NCI-H1694 (cell line): ENCODE results near the gene CTSO.
"Not testable (repeated sequence)": the region's sequence is repeated elsewhere in the genome, so short reads cannot be mapped to it uniquely, and the experiment has no call there.

ENCODE experiments used
- DNase-seq: peaks from one replicate; lab custom pipeline; 2025; lab: John Stamatoyannopoulos, UW

CTSO gene

GRCh38 chr4:155954939-155955338 is 1.3 kb upstream of the CTSO start:
- no peak for DNase-seq

DNA sequence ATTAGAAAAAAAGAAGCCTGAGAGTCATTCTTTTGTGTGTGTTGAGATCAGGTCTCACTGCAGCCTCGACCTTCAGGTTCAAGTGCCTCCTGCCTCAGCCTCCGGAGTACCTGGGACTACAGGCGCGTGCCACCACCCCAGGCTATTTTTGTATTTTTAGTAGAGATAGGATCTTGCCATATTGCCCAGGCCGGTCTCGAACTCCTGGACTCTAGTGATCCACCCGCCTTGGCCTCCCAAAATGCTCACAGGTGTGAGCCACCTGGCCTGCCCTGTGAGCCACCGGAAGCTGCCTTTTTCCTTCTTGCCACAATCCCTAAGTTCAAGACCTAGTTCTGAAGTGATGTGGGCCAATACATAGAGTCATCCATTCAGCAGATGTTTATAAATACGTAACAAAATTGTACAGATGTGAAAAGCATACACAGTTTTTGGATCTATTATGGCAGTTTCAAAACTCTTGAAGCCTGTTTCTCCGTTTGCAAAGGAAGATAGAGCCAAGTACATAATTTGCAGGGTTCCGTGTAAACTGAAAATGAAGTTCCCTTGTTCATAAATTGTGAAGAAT is 536 bp upstream of the CTSO start:
- DNase-seq: no peak

DNA sequence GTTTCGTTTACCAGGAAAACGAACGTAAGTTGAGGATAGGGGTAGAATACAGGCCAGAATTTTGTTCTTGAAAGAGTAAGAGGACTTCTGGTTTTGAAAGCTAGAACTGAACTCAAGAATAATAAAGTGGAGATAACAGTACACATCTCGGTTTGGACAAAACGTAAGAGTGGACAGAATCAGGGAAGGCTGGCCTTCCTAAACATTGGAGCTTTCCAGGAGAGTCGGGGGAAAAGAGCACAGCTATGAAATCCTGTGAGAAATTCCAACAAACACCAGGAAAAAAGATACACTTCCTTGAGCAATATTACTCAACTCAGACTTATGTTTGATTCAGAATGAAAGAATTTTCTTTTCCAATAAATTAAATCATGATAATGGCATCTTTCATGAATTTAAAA is 1.2 kb downstream of the CTSO start:
- DNase-seq: no peak

- DNase-seq: no peak
Measured at GRCh38 chr4:155950461-155950860, 3.2 kb downstream of the CTSO start.

DNA sequence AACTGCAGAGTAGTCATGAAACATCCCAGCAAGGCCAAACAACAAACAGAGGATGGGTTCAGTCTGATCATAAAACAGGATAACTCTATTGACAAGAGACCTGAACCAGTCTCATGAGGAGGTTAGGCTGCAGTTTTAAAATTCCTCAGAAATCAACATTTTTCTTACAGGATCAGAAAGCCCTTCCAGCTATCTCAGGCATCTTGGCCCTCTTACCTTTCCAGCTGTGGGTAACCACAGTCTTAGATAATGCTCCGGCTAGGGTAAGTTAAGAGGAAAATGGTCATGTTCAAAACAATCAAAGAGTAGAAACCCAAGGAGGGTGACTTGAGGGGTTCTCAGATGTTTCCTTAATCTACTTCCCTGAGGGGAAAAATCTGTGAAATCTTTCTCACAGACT is 5.1 kb downstream of the CTSO start:
- no peak for DNase-seq

DNA sequence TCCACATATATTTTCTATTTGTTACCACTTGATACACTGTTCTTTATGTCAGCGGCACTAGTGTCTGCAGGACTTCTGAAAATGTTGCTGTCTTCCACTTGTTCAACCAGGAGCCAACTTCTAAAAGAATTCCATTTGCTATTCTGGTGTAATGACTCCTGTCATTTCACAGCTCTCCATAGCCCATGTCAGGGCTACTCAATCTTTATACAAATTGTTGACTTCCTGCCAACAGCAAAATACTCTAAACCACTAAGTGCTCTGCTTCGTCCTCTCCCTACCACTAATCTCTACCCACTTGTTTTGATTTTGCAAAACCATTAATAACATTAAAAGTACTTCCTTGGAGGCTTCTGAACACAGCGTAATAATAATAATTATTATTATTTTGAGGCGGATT is 7.2 kb downstream of the CTSO start:
- no peak for DNase-seq

- DNase-seq: no peak
Measured at GRCh38 chr4:155944516-155944915, 9.2 kb downstream of the CTSO start.

DNA sequence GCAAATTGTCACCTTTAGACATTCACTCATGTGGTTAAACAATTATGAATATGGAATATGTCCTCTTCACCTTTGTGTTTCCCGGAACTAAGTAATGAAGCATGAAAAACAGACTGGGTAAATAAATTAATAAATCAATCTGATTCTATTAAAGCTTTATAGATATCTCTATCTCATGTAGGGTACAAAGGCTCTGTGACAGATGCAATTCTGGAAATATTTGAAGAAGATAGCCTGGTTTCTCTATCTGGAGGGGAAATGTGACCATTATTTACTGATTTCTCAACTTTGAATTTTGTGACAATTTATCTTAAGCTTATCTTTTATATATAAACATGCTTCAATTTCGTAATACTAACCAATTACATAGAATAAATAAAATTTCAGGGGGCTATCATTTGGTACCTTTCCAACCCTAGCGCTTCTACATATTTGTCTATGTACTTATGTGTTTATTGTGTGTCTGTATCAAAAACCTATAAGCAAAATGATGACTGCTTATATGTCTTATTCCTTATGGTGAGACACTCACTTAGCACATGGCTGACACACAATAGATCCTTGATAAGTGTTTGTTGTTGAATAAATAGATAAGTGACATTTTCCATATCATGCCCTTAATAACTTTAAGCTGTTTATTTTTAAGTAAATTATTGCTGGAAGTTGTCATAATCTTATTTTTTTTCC is 9.9 kb downstream of the CTSO start:
- no peak for DNase-seq

DNA sequence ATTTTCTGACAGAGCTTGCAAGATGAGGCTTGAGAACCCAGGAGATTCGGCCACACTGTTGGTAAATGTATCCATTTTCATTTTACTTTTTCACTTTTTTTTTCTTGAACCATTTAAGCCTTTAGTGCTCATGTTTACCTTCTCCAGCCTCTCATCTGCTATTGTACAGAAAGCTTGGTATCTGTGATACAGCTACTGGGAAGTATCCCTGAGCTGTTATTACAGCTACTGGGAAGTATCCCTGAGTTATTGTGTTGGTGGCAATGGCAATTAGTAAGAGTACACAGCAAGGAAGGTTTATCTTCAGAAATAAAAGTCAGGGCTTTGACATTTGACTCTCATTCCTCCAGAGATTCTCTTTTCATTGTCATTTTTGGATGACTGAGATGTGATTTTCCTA is 11.8 kb downstream of the CTSO start:
- no peak for DNase-seq

GRCh38 chr4:155941085-155941790 is 12.4 kb downstream of the CTSO start:
- DNase-seq: no peak

- no peak for DNase-seq
Measured at GRCh38 chr4:155935389-155935986, 18.2 kb downstream of the CTSO start.

DNA sequence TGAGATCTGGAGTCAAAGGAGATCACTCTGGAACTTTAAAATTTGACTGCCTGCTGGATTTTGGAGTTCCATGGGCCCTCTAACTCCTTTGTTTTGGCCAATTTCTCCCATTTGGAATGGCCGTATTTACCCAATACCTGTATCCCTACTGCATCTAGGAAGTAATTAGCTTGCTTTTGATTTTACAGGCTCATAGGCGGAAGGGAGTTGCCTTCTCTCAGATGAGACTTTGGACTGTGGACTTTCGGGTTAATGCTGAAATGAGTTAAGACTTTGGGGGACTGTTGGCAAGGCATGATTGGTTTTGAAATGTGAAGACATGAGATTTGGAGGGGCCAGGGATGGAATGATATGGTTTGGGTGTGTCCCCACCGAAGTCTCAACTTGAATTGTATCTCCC is 19.0 kb downstream of the CTSO start:
- DNase-seq: not testable (repeated sequence)

DNA sequence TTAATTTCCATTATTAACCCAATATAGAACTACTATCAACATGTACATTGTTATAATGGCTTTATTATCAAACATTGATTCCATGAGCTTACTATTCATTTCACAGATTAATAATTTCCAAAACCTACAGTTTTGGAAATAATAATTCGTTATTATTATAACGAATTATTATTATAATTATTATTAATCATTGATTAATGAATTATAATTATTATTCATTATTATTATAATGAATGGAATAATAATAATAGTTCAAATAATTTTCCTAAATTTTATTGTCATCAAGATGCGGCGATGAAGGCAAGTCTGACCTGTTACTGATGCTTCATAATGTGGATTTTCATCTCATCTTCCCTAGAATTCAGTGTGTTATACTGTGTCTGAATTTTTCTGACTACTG is 22.0 kb downstream of the CTSO start:
- DNase-seq: no peak

GRCh38 chr4:155930330-155930729 is 23.3 kb downstream of the CTSO start:
- no peak for DNase-seq

GRCh38 chr4:155929833-155930232 is 23.8 kb downstream of the CTSO start:
- DNase-seq: no peak

- DNase-seq: no peak
Measured at GRCh38 chr4:155924637-155925036, 29.0 kb downstream of the CTSO start.

DNA sequence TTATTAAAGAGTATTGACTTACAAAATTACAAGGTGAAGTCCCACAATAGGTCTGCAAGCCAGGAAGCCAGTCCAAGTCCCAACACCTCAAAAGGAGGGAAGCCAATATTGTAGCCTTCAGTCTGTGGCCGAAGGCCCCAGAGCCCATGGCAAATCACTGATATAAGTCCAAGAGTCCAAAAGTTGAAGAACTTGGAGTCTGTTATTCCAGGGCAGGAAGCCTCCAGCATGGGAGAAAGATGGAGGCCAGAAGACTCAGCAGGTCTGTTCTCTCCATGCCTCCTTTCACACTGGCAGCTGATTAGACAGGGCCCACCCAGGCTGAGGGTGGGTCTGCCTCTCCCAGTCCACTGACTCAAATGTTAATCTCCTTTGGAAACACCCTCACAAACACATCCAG is 32.1 kb downstream of the CTSO start:
- DNase-seq: no peak

DNA sequence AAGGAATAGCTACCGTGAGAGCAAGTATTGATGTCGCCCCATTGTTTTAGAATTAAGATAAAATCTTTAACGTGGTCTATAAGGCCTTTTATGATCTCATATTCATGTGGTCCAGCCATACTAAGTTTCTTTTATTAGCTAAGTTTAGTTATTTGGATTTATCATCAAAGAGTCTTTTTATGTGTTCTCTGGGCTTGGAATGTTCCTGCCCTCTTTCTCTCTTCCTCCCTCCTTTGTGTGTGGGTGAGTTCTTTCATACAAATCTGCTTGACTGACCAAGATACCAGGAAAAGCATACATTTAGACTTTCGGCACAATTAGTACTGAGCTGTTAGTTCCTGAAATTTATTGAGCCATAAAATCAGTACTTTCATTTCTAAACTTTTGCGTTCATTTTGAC is 38.9 kb downstream of the CTSO start:
- no peak for DNase-seq

GRCh38 chr4:155911905-155912304 is 41.8 kb downstream of the CTSO start:
- DNase-seq: no peak

- no peak for DNase-seq
Measured at GRCh38 chr4:155909615-155910226, 43.9 kb downstream of the CTSO start.

DNA sequence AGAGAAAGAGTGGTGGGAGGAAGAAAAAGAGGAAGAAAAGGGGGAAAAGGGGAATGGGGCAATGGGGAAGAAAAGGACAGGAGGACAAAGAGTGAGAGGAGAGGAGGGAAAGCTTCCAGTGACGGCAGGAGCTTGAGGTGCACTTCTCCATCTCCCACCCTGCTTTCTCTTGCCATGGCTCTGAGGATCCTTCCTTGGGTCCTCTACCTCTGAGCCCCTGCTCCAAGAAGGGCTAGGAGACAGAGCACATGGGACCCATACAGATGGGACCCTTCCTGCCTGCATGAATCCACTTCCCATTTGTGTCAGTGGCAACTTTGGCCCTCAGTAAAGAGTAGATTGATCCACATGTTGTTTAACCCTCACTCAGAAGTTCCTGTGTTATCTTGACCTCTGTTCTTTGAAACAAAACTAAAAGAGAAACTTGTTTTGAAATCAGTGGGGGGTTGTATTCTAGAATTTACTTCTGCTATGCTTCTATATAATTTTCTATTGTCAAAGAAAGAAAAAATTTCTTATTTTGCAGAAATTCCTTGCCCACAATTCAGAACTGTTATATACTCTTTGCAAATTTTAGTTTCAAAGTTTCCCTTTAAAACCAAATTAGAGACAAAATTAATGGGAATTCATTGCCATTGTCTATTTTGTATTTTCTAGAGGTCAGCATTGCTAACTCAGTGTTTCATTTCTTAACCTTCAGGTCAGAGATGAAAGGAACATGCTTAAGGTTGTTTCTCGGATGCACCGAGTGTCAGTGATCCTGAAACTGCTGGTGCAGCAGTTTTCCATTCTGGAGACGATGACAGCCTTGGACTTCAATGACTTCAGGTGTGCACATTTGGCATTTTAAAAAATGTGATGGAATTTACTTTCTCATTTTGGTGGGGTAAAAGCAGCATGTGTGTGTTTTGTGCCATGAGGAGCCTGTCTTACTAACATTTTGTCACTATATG is 45.2 kb downstream of the CTSO start:
- no peak for DNase-seq

GRCh38 chr4:155907556-155907955 is 46.1 kb downstream of the CTSO start:
- no peak for DNase-seq
